HG03064 (cell line): ENCODE results near the gene SLC52A3.

Source experiments
- ATAC-seq: cut with Tn5 transposase; IDR thresholded peaks from one replicate; pipeline ENCODE4 v1.9.1; 2021; ENCODE audit warnings: low read depth; ENCODE audit not compliant: unreplicated experiment

SLC52A3 gene

DNA sequence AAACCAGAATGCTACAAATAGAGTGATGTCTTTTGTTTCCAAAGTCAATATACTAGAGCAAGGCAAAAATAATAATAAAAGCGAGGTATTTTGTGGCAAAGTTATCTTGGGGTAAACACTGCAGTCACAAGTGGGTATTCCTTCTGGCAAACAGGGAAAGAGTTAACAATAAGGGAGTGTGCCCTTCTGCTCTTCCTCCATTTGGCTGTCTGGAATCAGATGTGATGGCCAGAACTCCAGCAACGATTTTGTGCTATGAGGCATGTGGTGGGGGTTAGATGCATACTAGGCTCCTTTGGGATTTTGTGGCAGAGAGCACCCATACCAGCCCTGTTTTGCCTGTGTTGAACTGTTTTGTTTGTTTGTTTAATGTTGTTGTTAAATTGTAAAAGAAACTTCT, 2.4 kb upstream of the SLC52A3 start:
- no peak for ATAC-seq

DNA sequence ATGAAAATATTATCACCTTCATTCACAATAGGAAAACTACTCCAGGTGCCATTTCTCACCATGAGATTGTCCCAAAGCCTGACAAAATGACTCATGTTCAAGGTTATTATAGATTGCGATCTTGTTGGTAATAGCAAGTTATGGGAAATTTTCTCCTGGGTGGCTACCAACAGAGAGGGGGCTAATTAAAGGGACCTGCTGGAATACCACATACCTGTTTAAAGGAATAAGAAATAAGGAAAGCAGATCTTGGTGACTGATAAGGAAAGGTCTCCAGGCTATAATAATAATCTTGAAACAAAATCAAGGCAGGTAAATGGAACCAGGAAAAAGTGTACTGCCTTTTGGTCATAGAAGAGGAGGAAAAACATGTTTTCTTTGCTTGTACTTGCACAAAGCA, 1.4 kb downstream of the SLC52A3 start:
- ATAC-seq, result no peak

DNA sequence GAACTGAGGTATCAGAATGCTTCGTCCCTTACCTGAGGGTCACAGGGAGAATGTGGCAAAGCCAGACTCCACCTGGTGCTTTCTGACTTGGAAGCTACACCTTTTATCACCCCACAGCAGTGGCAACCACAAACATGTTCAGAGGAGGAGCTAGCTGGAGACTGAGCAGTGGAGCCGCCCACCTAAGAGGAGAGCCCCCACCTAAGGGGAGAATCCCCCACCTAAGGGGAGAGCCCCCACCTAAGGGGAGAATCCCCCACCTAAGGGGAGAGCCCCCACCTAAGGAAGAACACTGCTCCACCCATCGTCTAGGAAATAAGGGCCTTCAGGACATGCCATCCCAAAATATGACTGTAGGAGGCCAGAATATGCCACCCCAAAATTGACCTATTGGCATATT, 4.0 kb downstream of the SLC52A3 start:
- no peak for ATAC-seq

DNA sequence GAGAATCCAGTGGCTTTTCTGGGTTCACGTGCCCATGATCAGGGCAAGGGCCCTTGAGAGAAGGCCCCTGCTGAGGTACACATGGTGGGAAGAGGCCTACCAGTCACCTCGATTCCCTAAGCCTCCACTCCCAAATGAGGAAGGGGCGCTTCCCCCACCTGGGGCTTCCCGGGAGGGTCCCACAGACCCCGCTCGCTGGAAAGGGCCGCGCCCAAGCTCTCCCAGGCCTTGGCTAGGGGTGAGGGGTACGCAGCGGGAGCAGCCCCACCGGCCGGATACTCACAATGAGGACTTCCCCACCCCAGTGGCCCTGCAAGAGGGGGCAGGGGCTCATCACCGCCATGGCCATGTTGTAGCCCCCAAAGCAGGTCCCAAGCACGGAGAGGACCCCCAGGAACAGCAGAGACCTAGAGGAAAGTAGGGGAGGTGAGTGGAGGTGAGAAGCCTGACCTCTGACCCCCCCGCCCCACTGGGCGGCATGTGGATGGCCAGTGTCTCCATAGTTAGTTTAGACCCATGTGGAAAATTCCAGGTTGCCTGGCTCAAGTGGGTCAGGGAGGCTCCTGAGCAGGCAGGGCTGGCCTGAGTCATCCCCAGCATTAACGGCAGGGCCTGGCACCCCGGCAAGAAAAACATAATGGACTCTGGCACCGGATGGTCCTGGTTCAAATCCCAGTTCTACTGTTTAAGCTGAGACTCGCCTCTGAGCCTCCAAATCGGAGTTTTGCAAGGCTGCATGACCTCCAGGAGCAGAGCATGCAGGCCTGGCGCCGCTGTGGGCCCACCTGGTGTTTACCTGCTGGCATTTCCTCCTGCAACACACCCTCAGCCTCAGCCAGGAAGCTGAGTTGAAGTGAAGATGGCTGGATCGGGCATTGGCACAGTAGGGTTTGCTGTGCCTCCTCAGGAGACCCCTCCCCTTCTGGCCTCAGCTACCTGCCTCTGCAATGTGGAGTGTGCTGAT, 6.6 kb downstream of the SLC52A3 start:
- ATAC-seq, result no peak

DNA sequence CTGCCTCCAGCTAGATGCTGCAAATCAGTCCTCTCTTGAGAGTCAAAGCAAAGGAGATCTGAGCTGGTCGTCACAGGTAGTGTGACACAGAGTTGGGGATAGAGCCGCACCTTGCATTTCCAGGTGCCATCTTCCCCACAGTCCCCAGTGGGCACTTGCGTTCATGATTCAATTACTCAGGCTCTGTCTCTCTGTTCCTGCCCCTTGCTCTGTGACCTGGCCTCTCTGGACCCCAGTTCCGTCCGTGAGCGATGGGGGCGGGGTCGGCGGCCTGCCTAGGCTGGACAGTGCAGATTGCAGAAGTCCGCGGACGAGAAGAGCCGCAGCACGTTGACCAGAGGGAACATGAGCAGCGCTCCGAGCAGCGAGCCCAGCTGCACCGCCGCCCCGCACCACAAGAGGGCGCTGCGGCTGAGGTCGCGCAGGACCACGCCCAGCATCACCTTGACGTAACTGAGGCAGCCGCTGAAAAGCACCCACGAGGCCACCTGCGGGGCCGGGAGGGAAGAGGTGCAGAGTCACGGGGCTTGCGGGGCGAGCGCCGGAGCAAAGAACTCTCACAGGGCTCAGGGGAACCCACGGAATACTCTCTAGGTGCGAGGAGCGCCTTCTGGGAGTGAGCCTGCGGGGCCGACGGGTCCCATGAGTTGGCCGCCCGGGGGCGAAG, 7.4 kb downstream of the SLC52A3 start:
- ATAC-seq, result no peak

DNA sequence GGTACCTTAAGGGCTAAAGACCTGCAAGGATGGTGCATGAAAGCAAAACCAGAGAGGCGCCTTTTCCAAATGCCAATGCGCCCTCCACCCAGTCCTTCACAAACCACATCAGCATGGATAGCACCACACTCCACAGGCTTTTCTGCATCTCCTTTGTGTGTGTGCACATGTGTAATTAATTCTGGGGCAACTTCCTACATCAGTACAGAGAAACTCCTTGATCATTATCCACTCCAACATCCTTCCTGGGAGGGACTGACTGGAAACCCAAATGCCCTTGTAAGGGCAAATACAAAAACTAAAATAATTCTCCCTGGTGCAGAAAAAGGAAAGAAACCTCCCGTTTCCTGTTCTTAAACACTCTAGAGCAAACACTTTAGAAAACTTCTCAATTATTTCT, 10.8 kb downstream of the SLC52A3 start:
- ATAC-seq, result no peak

DNA sequence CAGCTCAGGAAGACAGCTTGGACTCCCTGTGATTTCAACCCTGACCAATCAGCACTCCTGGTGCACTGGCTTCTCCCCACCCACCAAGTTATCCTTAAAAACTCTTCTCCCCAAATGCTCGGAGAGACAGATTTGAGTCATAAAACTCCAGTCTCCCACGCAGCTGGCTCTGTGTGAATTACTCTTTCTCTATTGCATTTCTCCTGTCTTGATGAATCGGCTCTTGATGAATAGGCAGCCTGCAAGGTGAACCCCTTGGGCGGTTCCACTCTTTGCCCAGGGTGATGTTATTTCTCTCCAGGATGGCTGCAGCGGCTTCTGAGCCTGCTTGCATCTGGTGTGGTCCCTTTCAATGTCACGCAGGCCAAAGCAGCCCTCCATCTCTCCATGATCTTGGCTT, 12.4 kb downstream of the SLC52A3 start:
- no peak for ATAC-seq

DNA sequence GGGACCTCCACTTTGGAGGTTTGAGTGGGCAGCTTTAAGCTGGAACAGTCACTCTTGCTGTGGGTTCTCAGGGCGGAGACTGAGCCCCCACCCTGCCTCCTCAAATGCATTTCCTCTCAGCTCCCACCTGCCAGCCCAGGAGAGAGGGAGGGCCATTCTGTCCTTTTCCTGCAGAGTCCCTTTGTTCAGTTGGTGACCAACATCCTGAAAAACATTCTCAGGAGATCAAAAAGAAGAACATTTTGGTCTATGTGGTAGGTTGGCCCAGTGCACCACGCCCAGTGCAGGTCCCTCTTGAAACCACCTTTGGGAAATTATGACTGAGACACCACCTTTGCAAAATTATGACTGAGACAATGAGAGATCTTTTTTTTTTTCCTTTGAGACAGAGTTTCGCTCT, 13.4 kb downstream of the SLC52A3 start:
- no peak for ATAC-seq

DNA sequence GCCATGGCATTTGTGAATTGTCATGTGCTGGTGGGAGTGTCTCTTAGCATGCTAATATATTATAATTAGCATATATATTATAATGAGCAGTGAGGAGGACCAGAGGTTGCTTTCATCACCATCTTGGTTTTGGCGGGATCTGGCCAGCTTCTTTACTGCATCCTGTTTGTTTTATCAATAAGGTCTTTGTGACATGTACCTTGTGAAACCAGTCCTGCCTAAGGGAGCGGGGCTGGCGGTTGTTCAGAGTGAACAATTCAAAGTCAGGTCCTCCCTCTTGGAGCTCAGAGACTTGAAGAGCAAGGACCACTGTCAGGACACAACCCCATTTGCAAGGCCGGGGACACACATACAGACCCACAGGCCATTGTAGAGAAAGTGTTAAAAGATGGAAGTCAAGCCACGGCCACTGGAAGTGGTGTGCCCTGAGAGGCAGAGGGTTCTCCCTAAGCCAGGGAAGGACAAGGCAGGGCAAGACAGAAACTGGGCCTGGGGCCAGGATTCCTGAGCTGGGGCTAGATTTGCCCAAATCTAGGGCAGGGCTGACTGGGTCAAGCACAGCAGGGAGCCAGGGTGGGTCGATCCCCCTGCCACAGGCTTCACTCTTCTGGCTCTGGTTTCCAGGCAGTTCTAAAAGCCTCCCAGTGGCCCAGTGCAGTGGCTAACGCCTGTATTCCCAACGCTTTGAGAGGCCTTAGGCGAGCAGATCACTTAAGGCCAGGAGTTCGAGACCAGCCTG, 14.2 kb downstream of the SLC52A3 start:
- ATAC-seq, result no peak

DNA sequence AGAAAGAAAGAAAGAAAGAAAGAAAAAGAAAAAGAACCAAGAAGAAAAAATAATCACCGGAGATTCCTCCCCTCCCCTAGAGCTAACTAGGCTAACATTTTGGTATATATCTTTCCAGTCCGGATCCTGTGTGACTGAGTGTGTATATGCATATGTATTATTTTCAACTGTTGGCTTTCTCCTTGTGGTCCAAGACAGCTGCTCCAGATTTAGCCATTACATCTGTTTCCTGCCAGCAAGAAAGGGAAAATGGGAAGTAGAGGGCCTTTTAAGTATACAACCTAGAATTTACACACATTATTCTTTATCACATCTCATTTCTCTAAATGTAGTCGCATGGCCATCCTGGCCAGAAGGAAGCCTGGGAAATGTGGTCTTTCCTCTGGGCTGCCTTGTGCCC, 15.2 kb downstream of the SLC52A3 start:
- no peak for ATAC-seq

DNA sequence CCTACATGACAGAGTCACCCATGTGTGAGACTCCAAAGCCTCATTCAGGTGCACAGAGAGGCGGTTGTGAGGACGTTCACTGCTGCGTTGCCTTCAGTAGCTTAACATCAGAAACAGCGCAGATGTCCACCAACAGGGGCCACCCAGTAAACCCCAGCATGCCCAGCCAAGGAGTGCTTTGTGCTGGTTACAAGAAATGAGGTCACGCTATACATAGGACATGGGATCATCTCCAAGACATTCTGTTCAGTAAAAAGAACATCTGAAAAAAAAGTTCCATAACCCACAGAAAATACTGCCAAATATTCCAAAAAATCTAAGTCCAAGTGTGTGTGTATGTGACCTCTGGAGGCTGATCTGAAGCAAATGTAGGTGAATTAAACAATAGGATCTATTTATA, 16.0 kb downstream of the SLC52A3 start:
- ATAC-seq, result no peak

DNA sequence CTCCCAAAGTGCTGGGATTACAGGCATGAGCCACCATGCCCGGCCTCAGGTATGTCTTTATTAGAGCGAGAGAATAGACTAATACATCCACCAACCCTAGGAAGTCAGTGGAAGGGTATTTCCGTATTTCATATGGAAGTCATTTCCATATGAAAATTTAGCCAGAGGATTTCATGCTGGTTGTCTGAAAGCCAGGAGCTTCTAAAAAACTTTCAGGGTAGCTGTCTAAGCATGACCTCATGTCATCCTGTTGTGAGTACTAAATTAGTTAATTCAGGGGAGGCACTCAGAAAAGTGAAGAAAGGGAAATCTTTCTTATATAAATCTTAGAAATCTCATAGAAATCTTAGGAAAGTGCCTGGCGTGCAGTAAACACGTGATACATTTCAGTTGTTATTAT, 16.5 kb downstream of the SLC52A3 start:
- ATAC-seq, result no peak

DNA sequence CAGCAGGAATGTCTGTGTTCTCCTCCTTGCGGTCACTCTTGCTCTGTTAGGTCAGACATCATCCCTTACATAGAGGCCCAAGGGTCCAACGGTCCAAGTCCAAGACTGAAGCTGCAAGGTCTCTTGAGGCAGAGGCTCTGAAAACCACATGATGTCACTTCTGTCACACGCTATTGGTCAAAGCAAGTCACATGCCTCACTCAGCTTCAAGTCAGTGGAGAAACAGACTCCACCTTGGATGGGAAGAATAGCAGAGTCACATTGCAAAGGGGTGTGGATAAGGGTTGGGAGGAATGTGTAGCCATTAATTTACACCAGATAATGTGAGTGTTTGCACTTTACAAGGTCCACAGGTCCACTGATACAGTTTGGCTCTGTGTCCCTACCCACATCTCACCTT, 17.5 kb downstream of the SLC52A3 start:
- no peak for ATAC-seq

DNA sequence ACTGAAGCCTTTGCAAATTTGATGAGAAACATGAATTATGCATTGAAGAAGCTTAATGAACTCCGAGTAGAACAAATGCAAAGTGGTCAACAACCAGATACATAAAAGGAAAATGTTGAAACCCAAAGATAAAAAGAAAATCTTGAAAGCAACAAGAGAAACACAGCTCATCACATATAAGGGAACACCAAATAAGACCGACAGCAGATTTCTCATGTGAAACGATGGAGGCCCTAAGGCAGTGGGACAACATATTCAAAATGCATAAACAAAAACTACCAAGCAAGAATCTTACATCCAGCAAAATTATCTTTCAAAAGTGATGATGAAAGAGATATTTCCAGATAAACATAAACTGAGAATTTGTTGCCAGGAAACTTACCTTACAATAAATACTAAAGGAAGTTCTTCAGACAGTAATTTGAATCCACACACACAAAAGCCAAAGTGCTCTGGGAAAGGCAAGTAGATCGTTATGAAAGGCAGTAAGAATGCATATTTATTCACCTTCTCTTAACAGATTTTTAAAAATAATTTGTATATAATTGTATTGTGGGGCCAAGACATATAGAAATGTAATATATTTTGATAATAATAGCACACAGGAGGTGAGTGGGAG, 22.5 kb downstream of the SLC52A3 start:
- no peak for ATAC-seq

DNA sequence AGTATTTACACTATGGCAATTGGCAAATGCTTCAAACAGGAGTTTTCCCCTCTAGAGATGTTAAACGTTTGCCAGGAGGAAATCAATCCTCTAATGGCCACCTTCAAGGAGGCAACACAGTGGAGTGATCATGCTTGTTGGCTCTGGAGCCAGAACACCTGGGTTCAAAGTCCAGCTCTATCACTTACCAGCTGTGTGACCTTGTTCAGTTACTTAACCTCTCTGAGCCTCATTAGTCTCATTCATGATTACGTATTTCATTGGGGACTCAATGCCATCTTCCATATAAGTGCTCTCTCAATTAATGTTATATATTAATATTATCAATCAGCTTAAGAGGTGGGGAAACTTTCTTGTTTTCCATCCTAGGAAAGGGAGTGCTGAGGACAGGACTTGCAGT, 26.1 kb downstream of the SLC52A3 start:
- no peak for ATAC-seq

DNA sequence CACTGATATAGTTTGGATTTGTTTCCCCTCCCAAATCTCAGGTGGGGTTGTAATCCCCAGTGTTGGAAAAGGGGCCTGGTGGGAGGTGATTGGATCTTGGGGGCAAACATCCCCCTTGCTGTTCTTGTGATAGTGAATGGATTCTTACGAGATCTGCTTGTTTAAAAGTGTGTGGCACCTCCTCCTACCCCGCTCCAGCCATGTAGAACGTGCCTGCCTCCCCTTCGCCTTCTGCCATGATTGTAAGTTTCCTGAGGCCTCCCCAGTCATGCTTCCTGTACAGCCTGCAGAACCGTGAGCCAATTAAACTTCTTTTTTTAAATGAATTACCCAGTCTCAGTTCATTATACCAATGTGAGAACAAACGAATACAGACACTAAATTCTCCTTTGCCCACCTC, 26.7 kb downstream of the SLC52A3 start:
- ATAC-seq, result no peak

DNA sequence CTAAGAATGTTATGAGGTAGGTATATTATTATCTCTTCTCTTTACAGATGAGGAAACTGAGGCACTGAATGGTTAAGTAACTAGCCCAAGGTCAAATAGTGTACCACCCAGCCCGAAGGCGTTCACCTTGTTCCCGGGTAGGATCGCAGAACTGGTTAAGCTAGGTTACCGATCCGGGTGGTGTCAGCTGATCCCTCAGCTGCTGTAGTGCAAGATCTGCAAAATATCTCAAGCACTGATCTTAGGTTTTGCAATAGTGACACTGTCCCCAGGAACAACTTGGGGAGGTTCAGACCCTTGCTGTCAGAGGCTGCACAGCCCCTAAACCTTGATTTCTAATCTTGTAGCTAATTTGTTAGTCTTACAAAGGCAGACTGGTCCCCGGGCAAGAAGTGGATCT, 28.1 kb downstream of the SLC52A3 start:
- no peak for ATAC-seq

DNA sequence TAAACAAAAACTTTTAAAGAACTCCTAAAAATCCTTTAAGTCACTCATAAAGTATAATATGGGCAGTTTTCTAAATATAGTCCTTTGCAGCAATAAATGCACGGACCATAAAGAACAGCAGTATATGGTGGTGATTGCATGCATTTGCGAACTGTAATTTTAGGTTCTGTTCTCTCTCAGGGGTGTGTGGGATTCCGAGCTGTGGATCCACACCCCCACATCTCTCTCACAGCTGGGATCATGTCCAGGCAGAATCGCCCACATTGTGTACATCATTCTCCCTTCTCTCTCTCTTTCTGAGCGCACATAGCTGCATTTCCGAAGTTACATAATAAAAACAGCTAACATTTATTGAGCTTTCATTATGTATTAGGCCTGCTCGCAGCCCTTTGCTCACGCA, 28.6 kb downstream of the SLC52A3 start:
- no peak for ATAC-seq

DNA sequence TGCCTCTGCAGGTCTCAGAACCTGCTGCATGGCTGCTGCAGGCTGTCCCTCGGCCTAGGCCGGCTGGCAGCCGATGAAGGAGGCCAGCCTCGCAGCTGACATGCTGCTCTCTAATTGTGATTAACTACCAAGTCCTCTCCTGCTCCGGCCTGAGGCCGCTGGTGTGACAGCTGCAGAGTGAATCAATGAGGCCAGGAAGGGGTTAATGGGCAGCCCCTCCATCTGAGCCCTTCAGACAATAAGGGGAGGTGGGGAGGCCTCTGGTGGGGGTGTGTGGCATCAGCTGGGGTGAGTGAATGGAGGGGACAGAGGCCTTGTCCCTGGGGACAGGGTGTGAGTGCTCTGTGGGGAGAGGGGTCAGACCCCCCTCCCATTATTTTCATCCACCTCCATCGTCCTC, 34.4 kb downstream of the SLC52A3 start:
- ATAC-seq, result no peak

DNA sequence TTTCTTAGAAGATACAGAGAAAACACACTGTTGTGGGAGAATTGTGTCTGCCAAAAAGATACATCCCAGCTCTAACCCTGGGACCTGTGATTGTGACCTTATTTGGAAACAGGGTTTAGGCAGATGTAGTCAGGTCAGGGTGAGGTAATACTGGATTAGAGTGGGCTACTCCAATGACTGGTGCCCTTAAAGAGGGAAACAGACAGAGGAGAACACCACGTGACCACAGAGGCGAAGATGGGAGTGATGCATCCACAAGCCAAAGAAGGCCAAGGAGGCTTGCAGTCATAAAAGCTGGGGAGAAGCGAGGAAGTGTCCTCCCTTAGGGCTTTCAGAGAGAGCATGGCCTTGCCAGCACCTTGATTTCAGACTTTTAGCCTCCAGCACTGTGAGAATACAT, 35.6 kb downstream of the SLC52A3 start:
- no peak for ATAC-seq
